NB4 (cell line): ENCODE measurements around the gene CCDC178.

ENCODE experiments used
- POLR2A ChIP-seq: IDR thresholded peaks from 2 replicates; pipeline ENCODE4 v1.6.1; 2011; ENCODE audit warnings: mild to moderate bottlenecking; ENCODE audit not compliant: insufficient read length; ENCODE audit errors: extremely low read depth
- TF ChIP-seq, protein P1 (sequence below): IDR thresholded peaks from one replicate; pipeline ENCODE4 v1.5.1; 2012; ENCODE audit warnings: low read depth, low read length
- TF ChIP-seq, protein P2 (sequence below): IDR thresholded peaks from 2 replicates; pipeline ENCODE4 v1.6.1; 2011; ENCODE audit warnings: low read depth, low read length

GRCh38 chr18:32975501-32975900 lies 465.0 kb downstream of the CCDC178 start:
- TF ChIP-seq, protein P1, sequence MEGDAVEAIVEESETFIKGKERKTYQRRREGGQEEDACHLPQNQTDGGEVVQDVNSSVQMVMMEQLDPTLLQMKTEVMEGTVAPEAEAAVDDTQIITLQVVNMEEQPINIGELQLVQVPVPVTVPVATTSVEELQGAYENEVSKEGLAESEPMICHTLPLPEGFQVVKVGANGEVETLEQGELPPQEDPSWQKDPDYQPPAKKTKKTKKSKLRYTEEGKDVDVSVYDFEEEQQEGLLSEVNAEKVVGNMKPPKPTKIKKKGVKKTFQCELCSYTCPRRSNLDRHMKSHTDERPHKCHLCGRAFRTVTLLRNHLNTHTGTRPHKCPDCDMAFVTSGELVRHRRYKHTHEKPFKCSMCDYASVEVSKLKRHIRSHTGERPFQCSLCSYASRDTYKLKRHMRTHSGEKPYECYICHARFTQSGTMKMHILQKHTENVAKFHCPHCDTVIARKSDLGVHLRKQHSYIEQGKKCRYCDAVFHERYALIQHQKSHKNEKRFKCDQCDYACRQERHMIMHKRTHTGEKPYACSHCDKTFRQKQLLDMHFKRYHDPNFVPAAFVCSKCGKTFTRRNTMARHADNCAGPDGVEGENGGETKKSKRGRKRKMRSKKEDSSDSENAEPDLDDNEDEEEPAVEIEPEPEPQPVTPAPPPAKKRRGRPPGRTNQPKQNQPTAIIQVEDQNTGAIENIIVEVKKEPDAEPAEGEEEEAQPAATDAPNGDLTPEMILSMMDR = no peak
- TF ChIP-seq POLR2A = no peak
- TF ChIP-seq, protein P2, sequence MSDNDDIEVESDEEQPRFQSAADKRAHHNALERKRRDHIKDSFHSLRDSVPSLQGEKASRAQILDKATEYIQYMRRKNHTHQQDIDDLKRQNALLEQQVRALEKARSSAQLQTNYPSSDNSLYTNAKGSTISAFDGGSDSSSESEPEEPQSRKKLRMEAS = no peak
